K562 (cell line): ENCODE measurements around the gene IL10RB. TPM values are rescaled to one million over a fixed set of nuclear protein-coding genes. Genes with fewer than 3 reads are reported as not detected.
A peak's percentile ranks its signal among the peaks of the same experiment; 100 is the strongest.

Source experiments
- ATAC-seq: fragments of 200-7000 bp; cut with Tn5 transposase; 3 replicates; pipeline ENCODE4 v1.9.1; 2020; ENCODE audit warnings: moderate library complexity
- BruUV-seq: library from RNA; stranded (reverse); fragments of 400-500 nt; replicated peaks from 2 replicates; lab custom pipeline; 2021; lab: Mats Ljungman, UMichigan
- CTCF ChIA-PET: fragments of 300-600 bp; formaldehyde crosslinking; extraction: SDS; loops from one replicate; lab custom pipeline; 2021; ENCODE audit warnings: low intra/inter-chr PET ratio; lab: Yijun Ruan, JAX
- POLR2A ChIA-PET: fragments of 300-600, 350-650 bp; sonication (Branson Sonifier 250); formaldehyde crosslinking; extraction: SDS; loops from one replicate; lab custom pipeline; 2021; ENCODE audit warnings: antibody characterized with exemption, inconsistent platforms; lab: Yijun Ruan, JAX
- DNase-seq, 4 experiments: peaks; one replicate each; pipeline versions ENCODE4 v3.0.0 to v3.0.0-alpha.2; 2011 to 2018; ENCODE audit warnings: low spot score in 3 of 4, mixed read lengths in 3 of 4; ENCODE audit errors: extremely low read depth in 1 of 4
- FAIRE-seq: peaks from 2 replicates; lab custom pipeline; 2011; peaks lifted over from hg19 to GRCh38; lab: Jason Lieb, UNC
- H2AFZ ChIP-seq: 2 replicates; pipeline ENCODE4 v1.6.0; 2011; ENCODE audit warnings: low read depth, low read length, control low read depth, inconsistent platforms
- H3K27ac ChIP-seq: fragments of 200-600 bp; 3 replicates; pipeline ENCODE4 v1.8.0; 2011; ENCODE audit warnings: low read depth, mild to moderate bottlenecking, control low read depth, inconsistent platforms, low read length, moderate library complexity, mixed read lengths; ENCODE audit errors: extremely low read depth
- H3K27me3 ChIP-seq, 2 experiments: fragments of 300-600 bp in 1 of 2; 2 replicates in 1 of 2; 3 replicates in 1 of 2; pipeline versions ENCODE4 v1.6.0 to v1.8.0; 2011; ENCODE audit warnings: inconsistent platforms in 2 of 2, low read length in 2 of 2, mild to moderate bottlenecking in 1 of 2, mixed read lengths in 1 of 2, moderate library complexity in 1 of 2; ENCODE audit not compliant: control insufficient read depth in 2 of 2, insufficient read depth in 2 of 2
- H3K36me3 ChIP-seq: fragments of 300-600 bp; 3 replicates; pipeline ENCODE4 v1.8.0; 2011; ENCODE audit warnings: mild to moderate bottlenecking, low read length, inconsistent platforms; ENCODE audit not compliant: control insufficient read depth, insufficient read depth
- H3K4me1 ChIP-seq, 2 experiments: fragments of 200-600 bp in 1 of 2; replicated peaks in 1 of 2; 2 replicates in 1 of 2; 3 replicates in 1 of 2; pipeline versions ENCODE4 v1.5.1 to v1.8.0; 2011; ENCODE audit warnings: inconsistent platforms in 2 of 2, low read length in 2 of 2, mild to moderate bottlenecking in 1 of 2, mixed read lengths in 1 of 2, moderate library complexity in 1 of 2; ENCODE audit not compliant: control insufficient read depth in 2 of 2, insufficient read depth in 2 of 2
- H3K4me2 ChIP-seq: 2 replicates; pipeline ENCODE4 v1.6.1; 2011; ENCODE audit warnings: low read length, control low read depth, inconsistent platforms, mixed read lengths; ENCODE audit not compliant: insufficient read depth
- H3K4me3 ChIP-seq: fragments of 200-600 bp; sonication (generic), shearing (Covaris generic); 2 replicates; pipeline ENCODE4 v1.5.1; 2016; ENCODE audit warnings: control low read depth, inconsistent platforms
- H3K79me2 ChIP-seq: fragments of 200-600 bp; 3 replicates; pipeline ENCODE4 v1.8.0; 2011; ENCODE audit warnings: low read length, inconsistent platforms; ENCODE audit not compliant: control insufficient read depth, insufficient read depth
- H3K9ac ChIP-seq, 2 experiments: 2 replicates each; pipeline versions ENCODE4 v1.6.0 to v1.6.1; 2011; ENCODE audit warnings: low read depth in 2 of 2, low read length in 2 of 2, control low read depth in 1 of 2, inconsistent platforms in 1 of 2, mild to moderate bottlenecking in 1 of 2, mixed read lengths in 1 of 2; ENCODE audit not compliant: insufficient read depth in 1 of 2
- H3K9me1 ChIP-seq: one replicate; pipeline ENCODE4 v1.6.0; 2011; ENCODE audit warnings: inconsistent platforms, mild to moderate bottlenecking, low read length, moderate library complexity; ENCODE audit not compliant: control insufficient read depth, insufficient read depth
- H3K9me3 ChIP-seq: replicated peaks from 2 replicates; pipeline ENCODE4 v1.5.1; 2011; ENCODE audit warnings: low read depth, low read length, inconsistent platforms; ENCODE audit not compliant: control insufficient read depth, insufficient read depth
- H4K20me1 ChIP-seq: replicated peaks from 2 replicates; pipeline ENCODE4 v1.6.1; 2011; ENCODE audit warnings: low read length, inconsistent platforms, mixed read lengths; ENCODE audit not compliant: control insufficient read depth, insufficient read depth
- ASH1L ChIP-seq: fragments of 450-650 bp; IDR thresholded peaks from 2 replicates; pipeline ENCODE4 v1.6.1; 2018; ENCODE audit warnings: borderline replicate concordance, mild to moderate bottlenecking, low read depth; ENCODE audit not compliant: partially characterized antibody
- BRCA1 ChIP-seq, 2 experiments: fragments of 450-650 bp in 1 of 2; sonication (generic) in 1 of 2; formaldehyde crosslinking in 1 of 2; IDR thresholded peaks; 2 replicates each; pipeline versions ENCODE4 v1.5.0 to v1.6.1; 2017 to 2020; ENCODE audit warnings: mild to moderate bottlenecking in 1 of 2, missing genetic modification reagents in 1 of 2
- CUX1 ChIP-seq: fragments of 200-800 bp; sonication (Bioruptor generic); IDR thresholded peaks from 2 replicates; pipeline ENCODE4 v1.6.1; 2016; ENCODE audit warnings: missing genetic modification characterization, missing compliant biosample characterization
- FOXK2 ChIP-seq, 2 experiments: fragments of 450-650 bp; IDR thresholded peaks in 1 of 2; conservative IDR thresholded peaks in 1 of 2; 2 replicates each; pipeline ENCODE4 v1.6.1; 2016; ENCODE audit warnings: low read depth in 2 of 2, mild to moderate bottlenecking in 1 of 2
- HINFP ChIP-seq: fragments of 450-650 bp; conservative IDR thresholded peaks from 2 replicates; pipeline ENCODE4 v1.6.1; 2016; ENCODE audit warnings: missing genetic modification characterization, low read depth, mild to moderate bottlenecking, control low read depth, missing compliant biosample characterization
- HOMEZ ChIP-seq: fragments of 250-450 bp; sonication (Bioruptor Pico); IDR thresholded peaks from 2 replicates; pipeline ENCODE4 v1.4.0; 2020; ENCODE audit warnings: mild to moderate bottlenecking, moderate library complexity
- NFIX ChIP-seq: fragments of 250-450 bp; sonication (Bioruptor Pico); IDR thresholded peaks from 2 replicates; pipeline ENCODE4 v1.4.0; 2020; ENCODE audit warnings: low read depth, mild to moderate bottlenecking, moderate library complexity
- SIX5 ChIP-seq, 2 experiments: IDR thresholded peaks; 2 replicates each; pipeline ENCODE4 v1.6.1; 2011; ENCODE audit warnings: low read length in 2 of 2, borderline replicate concordance in 1 of 2, low read depth in 1 of 2, mild to moderate bottlenecking in 1 of 2, moderate library complexity in 1 of 2; ENCODE audit not compliant: insufficient read depth in 1 of 2
- SP1 ChIP-seq: sonication (generic); formaldehyde crosslinking; IDR thresholded peaks from 2 replicates; pipeline ENCODE4 v1.8.1; 2022; ENCODE audit warnings: mild to moderate bottlenecking, missing genetic modification reagents
- TCF3 ChIP-seq: sonication (generic); formaldehyde crosslinking; IDR thresholded peaks from 2 replicates; pipeline ENCODE4 v1.4.0; 2020; ENCODE audit warnings: mild to moderate bottlenecking, missing genetic modification reagents
- ZNF12 ChIP-seq: sonication (generic); formaldehyde crosslinking; IDR thresholded peaks from 2 replicates; pipeline ENCODE4 v1.4.0; 2020; ENCODE audit warnings: mild to moderate bottlenecking, missing genetic modification reagents
- WGBS: fragments of 100-300 bp; shearing (Covaris generic); methylation state at CpG from one replicate; pipeline ENCODE4 v1.1.6; 2016; ENCODE audit warnings: low coverage, mixed read lengths; ENCODE audit not compliant: insufficient coverage; ENCODE audit errors: missing lambda C conversion rate; 5-methylcytosine and 5-hydroxymethylcytosine counted together
- in situ Hi-C: fragments of 300-500 bp; cut with MboI; formaldehyde crosslinking; loops from 4 replicates; pipeline ENCODE4 v1.15.0; 2018; ENCODE audit warnings: inconsistent platforms, mixed read lengths
- intact Hi-C: fragments of 100-400 bp; cut with micrococcal nuclease; formaldehyde crosslinking; loops from 2 replicates; pipeline ENCODE4 v1.14.2; 2022
- polyA plus RNA-seq, 8 experiments: library from polyadenylated mRNA; depleted of rRNA in 4 of 8; stranded (reverse) in 5 of 8; unstranded in 3 of 8; fragments of >200 nt; fragmentation: Nextera tagmentation in 2 of 8; fragmentation: Illumina TruSeq in 1 of 8; extraction: Ambion mirVana in 2 of 8; extraction: Trizol in 1 of 8; gene quantifications; 2 replicates each; pipeline versions ENCODE4 v1.2.1 to v1.2.3, GENCODE V29; 2011 to 2014; ENCODE audit warnings: inconsistent platforms in 1 of 8, missing spikeins in 1 of 8
- total RNA-seq, 7 experiments: library from RNA; depleted of rRNA in 6 of 7; stranded (reverse); fragments of >200 nt in 6 of 7; fragmentation: Illumina TruSeq in 2 of 7; extraction: Trizol in 2 of 7; gene quantifications; 2 replicates each; pipeline versions ENCODE4 v1.2.1 to v1.2.3, GENCODE V29; 2011 to 2021; ENCODE audit warnings: low replicate concordance in 1 of 7

The IL10RB gene
- total and polyA plus RNA-seq, 9 of the 15 experiments (the other 6 are each of a cell fraction or from before 2014, with no cell fraction given) = 10.9 to 33.8 (median 23.0) TPM

- no peaks in the 10 kb centered on the region for H3K9me1 ChIP-seq
- peaks cover 17% of the 10 kb centered on the region; the same call in 2 of the 3 replicates for H3K36me3 ChIP-seq
- intact Hi-C loops (no loop called here), in situ Hi-C loops (no loop called here)
- no peaks in the 10 kb centered on the region for H4K20me1 ChIP-seq
- H3K9me3 ChIP-seq = no peaks in the 10 kb centered on the region
- 61% methylated on average over 15 of the region's 15 CpGs for WGBS
- H3K4me3 ChIP-seq = no peak overlapping the region
- ATAC-seq = peak; percentile 61
- peak; percentile 29 for FAIRE-seq
- H3K4me2 ChIP-seq = no peak overlapping the region
- H3K27ac ChIP-seq = no peak overlapping the region
- H3K9ac ChIP-seq = no peak overlapping the region
- no peaks in the 10 kb centered on the region for H3K79me2 ChIP-seq
- ChIA-PET CTCF (no interaction called here), POLR2A (interaction anchor here (0.7 to 2.2 kb wide), 7 partner anchors 8 to 934 kb away, joined by 3 to 13 read pairs (median 4); partner anchors contain the start of gene IL10RB)
- H2AFZ ChIP-seq = no peak overlapping the region
- BruUV-seq = no TSS peak
- no peak for DNase-seq
- no peaks in the 10 kb centered on the region for H3K27me3 ChIP-seq
- H3K4me1 ChIP-seq = peaks cover 6 to 14% of the 10 kb centered on the region in 2 experiments; a peak in 4 of 5 replicates
- TF ChIP-seq ASH1L = no peak
- no peak for TF ChIP-seq HINFP (tag)
- TF ChIP-seq HOMEZ (CRISPR knock-in tag) = no peak
- TF ChIP-seq ZNF12 (CRISPR knock-in tag) = no peak
- TF ChIP-seq NFIX (CRISPR knock-in tag) = no peak
- TF ChIP-seq BRCA1 (IDR thresholded peaks at IDR 0.05) = no peak
- TF ChIP-seq BRCA1 (CRISPR knock-in tag; IDR thresholded peaks at IDR 0.05) = no peak
- TF ChIP-seq FOXK2 (conservative IDR thresholded peaks at IDR 0.05 in 1 of 2, IDR thresholded peaks at IDR 0.05 in 1 of 2; ENCODE audit: low read depth in 2 of 2) = no peak
- TF ChIP-seq CUX1 = no peak
- TF ChIP-seq SP1 = no peak
- no peak for TF ChIP-seq SIX5 (IDR thresholded peaks at IDR 0.05; ENCODE audit: borderline replicate concordance in 1 of 2, insufficient read depth in 1 of 2, low read depth in 1 of 2, low read length in 2 of 2)
- no peak for TF ChIP-seq TCF3 (CRISPR knock-in tag)
Observed at GRCh38 chr21:33286600-33287456, 20.7 kb downstream of the IL10RB start.
